GM12872 (cell line): ENCODE measurements around the gene MLST8.

Experiments
- CTCF ChIP-seq: IDR thresholded peaks from 3 replicates; pipeline ENCODE4 v1.5.1; 2011; ENCODE audit warnings: low read depth, mild to moderate bottlenecking, low read length, moderate library complexity; ENCODE audit not compliant: insufficient read depth

MLST8 gene

GRCh38 chr16:2175454-2175853 lies 29.8 kb upstream of the MLST8 start:
- TF ChIP-seq CTCF = no peak

- TF ChIP-seq CTCF = no peak
Observed at GRCh38 chr16:2176047-2176446, 29.2 kb upstream of the MLST8 start.

DNA sequence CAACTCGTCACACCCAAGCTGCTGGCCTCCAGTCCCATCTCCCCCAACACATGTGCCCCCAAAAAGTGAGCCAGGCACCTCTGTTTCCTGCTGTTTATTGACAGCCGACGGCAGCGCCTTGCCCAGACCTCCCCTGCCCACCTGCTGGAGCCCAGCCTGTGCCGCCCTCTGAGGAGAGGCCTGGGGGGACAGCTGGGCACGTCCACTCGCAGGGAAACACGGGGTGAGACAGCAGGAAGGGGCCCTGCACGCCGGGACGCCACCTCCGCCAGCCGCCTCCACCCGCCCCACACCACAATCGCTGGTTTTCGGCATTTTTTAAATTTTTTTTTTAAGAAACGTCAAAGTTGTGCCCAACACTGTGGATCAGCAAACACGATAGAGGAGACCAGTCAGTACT lies 28.2 kb upstream of the MLST8 start:
- no peak for TF ChIP-seq CTCF

- no peak for TF ChIP-seq CTCF
Observed at GRCh38 chr16:2177561-2177960, 27.7 kb upstream of the MLST8 start.

- TF ChIP-seq CTCF = no peak
Observed at GRCh38 chr16:2178321-2179106, 26.7 kb upstream of the MLST8 start.

DNA sequence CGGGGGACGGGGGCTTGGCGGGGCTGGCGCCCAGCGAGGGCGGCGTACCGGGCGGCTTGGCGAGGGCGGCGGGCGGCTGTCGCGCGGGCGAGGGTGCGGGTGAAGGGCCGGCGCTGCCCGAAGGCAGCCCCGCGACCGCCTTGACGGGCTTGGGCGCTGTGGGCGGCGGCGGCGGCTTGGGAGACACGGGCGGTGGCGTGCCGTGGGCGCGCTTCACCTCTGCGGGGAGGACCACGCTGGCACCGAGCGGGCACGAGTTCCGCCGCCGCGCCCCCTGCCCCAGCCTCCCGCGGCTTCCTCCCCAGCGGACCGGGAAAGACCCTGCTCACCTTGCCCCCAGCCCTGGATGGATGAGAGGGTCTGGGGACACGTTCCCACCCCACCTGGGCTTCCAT lies 26.1 kb upstream of the MLST8 start:
- no peak for TF ChIP-seq CTCF

DNA sequence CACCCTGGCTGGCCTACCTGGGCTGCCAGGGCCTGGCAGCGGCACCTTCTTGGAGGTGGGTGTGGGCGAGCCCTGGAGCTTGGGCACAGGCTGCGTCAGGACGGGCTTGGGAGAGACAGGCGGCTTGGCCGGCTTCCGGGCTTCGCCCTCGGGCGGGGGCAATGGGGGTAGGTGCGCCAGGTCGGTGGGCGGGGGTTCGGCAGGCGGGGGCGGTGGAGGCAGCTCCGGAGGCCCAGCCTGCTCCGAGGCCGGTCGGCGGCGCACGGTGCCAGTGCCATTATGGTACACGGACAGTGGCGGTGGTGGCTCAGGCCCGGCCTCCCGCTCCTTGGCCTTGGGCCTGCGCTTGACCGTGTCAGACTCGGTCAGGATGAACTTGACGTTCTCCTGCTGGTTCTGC lies 25.7 kb upstream of the MLST8 start:
- no peak for TF ChIP-seq CTCF
